HAP-1 (cell line): ENCODE measurements around the gene SEMA5B.

Experiments
- DNase-seq, 2 experiments: peaks; one replicate each; pipeline ENCODE4 v3.0.0-alpha.2; 2016 to 2020; ENCODE audit warnings: low spot score in 2 of 2
- H3K27me3 ChIP-seq: fragments of 250-450 bp; sonication (Bioruptor Pico); 2 replicates; pipeline ENCODE4 v1.5.1; 2020; ENCODE audit warnings: low read depth, mild to moderate bottlenecking, moderate library complexity
- H3K36me3 ChIP-seq: fragments of 250-450 bp; sonication (Bioruptor Pico); replicated peaks from 2 replicates; pipeline ENCODE4 v1.5.1; 2020; ENCODE audit warnings: mild to moderate bottlenecking
- H3K4me1 ChIP-seq: fragments of 250-450 bp; sonication (Bioruptor Pico); 2 replicates; pipeline ENCODE4 v1.5.1; 2020; ENCODE audit warnings: mild to moderate bottlenecking
- H3K4me3 ChIP-seq: fragments of 250-450 bp; sonication (Bioruptor Pico); 2 replicates; pipeline ENCODE4 v1.5.1; 2020; ENCODE audit warnings: mild to moderate bottlenecking, moderate library complexity
- H3K9me3 ChIP-seq: fragments of 250-450 bp; sonication (Bioruptor Pico); 2 replicates; pipeline ENCODE4 v1.5.1; 2020; ENCODE audit warnings: mild to moderate bottlenecking, moderate library complexity
- in situ Hi-C: fragments of 300-500 bp; cut with MboI; formaldehyde crosslinking; loops from 3 replicates; pipeline ENCODE4 v1.14.3; 2020; ENCODE audit warnings: low sequenced_read_pairs, inconsistent platforms, mixed read lengths

SEMA5B gene

DNA sequence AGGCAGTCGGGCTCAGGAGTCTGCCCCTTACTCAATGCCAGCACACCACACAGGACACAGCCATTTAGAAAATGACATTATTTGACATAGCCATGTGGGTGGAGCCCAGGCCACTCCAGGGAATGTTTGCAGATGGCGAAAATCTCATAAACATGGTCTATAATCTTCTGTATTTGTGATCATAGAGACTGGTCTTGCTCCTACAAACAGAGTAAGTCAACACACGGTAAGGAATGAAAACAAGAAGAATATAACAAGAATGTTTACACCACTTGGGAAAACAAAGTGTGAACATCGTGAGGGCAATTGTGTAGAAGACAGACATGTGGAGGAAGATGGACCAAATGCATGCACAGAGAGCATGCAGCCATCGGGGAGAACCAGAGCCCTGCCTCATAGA is 68.2 kb downstream of the SEMA5B start:
- peaks cover 4% of the 10 kb centered on the region; the same call in 1 of the 2 replicates for H3K4me1 ChIP-seq
- in situ Hi-C loops, result no loop called here
- no peak overlapping the region for H3K4me3 ChIP-seq
- no peaks in the 10 kb centered on the region for H3K36me3 ChIP-seq
- no peak for DNase-seq
- H3K9me3 ChIP-seq, result no peaks in the 10 kb centered on the region
- no peaks in the 10 kb centered on the region for H3K27me3 ChIP-seq

DNA sequence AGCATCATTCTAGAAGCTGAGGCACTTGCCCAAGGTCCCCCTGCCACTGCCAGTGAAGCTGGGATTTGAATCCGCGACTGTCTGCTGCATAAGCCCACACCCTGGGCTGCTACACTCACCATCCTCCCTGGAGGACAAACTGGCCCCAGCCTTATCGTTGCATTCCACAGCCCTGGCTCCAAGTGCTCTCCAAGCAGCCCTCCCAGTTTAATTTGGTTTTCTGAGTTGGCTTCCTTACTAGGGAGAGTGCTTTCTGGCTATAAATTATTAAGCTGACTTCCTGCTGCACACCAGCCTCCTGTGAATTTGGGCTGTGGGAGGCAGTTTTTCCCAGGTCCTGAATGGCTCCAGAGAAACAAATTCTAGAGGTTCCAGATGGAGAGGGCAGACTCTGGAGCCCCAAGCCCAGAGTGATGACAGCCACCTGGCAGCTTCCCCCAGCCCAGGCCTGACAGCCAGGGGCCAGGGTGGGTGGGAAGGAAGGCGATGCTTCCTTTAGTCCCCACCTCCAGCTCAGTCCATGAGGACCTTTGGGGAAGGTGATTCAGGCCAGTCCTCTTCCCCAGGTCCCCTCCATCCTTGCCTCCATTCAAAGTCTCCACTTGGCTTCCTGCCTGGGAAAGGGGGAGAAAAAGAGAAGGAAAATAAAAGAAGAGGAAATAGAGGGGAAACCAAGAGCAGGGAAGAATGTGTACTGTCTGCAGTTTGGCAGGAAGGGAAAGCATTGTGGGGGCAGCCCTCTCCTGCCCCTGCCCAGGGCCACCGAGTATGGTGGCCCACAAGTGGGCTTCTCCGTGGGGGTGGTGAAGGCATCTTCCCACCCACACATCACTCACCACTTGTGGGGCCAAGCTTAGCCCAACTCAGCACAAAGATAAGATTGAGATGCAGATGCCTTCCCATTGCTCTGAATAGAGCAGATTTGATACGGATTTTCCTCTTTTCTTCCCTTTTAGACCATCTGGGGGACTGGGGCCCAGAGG is 69.6 kb downstream of the SEMA5B start:
- no peaks in the 10 kb centered on the region for H3K27me3 ChIP-seq
- H3K9me3 ChIP-seq, result no peaks in the 10 kb centered on the region
- H3K4me1 ChIP-seq, result peaks cover 4% of the 10 kb centered on the region; the same call in 1 of the 2 replicates
- DNase-seq, result no peak
- in situ Hi-C loops, result no loop called here
- H3K36me3 ChIP-seq, result no peaks in the 10 kb centered on the region
- H3K4me3 ChIP-seq, result no peak overlapping the region

DNA sequence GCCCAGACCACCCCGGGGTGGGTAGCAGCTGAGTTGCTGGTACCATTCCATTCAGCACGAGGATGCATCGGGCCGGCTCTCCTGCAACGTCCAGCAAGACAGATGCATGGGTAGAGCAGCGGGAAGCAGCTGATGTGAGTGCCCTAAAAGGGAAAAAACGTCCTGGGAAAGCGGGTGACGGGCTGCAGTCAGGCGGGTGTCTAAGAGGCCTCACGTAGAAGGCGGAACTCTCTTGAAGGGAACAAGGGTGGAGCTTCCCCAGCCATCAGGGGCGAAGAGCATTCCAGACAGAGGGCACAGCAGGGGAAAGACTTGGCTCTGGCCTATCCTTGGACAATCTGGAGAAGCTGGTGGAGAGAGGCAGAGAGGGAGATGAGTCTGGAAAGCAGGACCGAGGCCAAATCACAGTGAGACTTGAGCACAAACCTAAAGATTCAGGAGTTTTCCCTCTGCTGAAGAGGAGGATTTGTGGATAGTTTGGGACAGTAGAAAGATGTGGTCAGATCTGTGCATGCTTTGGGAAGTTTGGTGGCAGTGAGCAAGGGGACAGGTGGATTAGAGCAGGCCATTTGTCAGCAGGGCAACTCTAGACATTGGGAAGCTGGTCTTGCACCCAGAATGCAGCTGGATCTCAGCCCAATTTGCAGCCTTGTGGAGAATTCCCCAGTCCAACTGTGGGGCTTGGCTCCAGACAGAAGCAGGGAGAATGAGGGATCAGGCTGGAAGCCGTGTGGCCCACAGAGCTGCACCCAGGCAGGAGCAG is 70.7 kb downstream of the SEMA5B start:
- in situ Hi-C loops, result no loop called here
- H3K27me3 ChIP-seq, result no peaks in the 10 kb centered on the region
- H3K4me1 ChIP-seq, result peaks cover 4% of the 10 kb centered on the region; the same call in 1 of the 2 replicates
- H3K36me3 ChIP-seq, result no peaks in the 10 kb centered on the region
- no peak overlapping the region for H3K4me3 ChIP-seq
- DNase-seq, result no peak
- no peaks in the 10 kb centered on the region for H3K9me3 ChIP-seq

DNA sequence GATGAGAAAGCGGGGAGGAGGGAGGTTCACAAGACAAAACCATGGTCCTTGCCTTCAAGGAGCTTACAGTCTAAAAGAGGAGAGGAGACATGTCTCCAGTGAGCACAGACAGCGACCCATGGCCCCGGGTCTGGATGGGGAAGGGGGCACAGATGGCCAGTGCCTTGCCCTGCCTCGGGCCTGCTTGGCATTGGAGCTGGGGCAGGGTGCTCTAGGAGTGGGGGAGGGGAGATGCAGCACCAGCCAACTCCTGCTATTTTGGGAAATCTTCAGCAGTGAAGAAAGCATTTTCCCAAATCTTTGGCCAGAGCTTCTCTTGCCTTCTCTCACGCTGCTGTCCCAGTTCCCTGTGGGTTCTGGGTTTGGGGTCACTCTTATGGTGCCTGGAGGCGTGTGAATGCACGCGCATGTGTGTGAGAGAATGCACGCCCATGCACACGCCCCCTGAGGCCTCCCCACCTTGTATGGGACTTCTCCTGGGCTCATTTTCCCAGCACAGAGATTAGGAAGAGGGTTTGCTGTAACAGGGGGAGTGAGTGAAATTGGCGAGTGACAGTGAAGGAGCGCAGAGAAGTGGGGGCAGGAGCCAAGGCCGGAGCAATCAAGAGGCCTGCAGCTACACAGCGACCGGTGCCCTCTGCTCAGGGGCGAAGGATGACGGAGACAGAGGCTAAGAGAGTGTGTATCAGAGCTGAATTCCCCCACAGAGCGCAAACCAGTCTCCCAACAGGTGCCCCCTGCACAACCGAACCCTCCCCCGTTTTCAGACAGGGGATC is 71.5 kb downstream of the SEMA5B start:
- in situ Hi-C loops, result no loop called here
- H3K4me3 ChIP-seq, result no peak overlapping the region
- peaks cover 4% of the 10 kb centered on the region; the same call in 1 of the 2 replicates for H3K4me1 ChIP-seq
- H3K9me3 ChIP-seq, result no peaks in the 10 kb centered on the region
- no peaks in the 10 kb centered on the region for H3K27me3 ChIP-seq
- no peaks in the 10 kb centered on the region for H3K36me3 ChIP-seq
- DNase-seq, result no peak

DNA sequence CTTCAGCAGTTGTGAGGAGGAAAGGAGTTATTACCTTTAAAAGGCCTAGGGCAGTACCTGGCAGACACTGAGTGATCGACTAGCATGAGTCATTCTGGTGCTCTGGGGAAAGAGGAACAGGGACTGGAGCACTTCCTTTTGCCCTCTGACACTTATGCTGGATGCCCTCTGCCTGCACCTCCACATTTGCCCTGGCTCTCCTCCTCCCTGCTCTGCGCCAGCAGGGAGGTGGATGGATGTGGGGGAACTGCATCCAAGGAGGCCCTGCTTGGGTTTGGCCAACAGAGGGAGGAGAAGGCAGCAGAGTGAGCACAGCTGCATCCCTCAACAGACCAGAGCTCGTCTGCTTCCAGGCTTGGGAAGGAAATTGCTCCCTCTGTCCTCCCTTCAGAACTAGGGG is 75.0 kb downstream of the SEMA5B start:
- Histone ChIP-seq H3K4me3 (no peak overlapping the region), H3K4me1 (no peaks in the 10 kb centered on the region), H3K36me3 (no peaks in the 10 kb centered on the region), H3K9me3 (no peaks in the 10 kb centered on the region), H3K27me3 (no peaks in the 10 kb centered on the region)
- DNase-seq, result no peak
- in situ Hi-C loops, result no loop called here

DNA sequence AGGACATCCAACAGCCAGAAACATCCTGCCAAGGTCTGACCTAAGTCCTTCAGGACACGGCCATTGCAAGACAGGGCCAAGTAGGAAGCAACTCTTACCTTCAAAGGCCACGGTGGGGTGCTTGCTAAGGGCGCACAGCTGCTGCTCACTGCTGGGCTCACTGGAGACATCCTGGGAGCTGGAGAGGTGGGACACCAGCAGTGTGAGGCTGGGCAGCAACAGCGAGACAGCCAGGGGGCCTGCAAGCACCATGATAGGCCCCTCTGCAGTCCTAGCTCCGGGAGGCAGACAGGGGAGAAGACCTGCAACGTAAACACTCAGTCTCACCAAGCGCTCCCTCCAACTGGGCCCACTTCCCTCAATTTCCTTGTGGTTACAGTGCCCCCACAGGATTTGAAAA is 79.2 kb downstream of the SEMA5B start:
- DNase-seq, result no peak
- H3K4me1 ChIP-seq, result no peaks in the 10 kb centered on the region
- in situ Hi-C loops, result loop anchor here (25.0 kb wide), 1 partner anchor 314 kb away; no protein-coding TSS in a partner anchor

DNA sequence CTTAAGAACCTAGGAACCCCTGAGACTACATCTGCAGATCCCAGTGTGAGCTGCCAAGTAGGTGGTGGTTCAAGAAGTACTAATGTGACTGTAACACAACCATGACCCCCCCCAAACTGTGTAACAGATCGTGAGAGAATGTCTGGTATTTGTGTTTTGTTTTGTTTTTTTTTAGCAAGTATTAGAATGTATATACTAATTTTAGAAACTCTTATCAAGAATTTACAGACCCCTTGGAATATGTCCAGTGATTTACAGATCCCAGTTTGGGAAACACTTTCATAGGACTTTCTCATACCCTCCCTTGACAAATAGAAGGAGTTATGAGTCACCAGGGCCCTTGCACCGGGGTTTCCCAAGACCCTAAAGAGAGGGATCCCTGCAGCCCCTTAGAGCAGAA is 79.8 kb downstream of the SEMA5B start:
- Histone ChIP-seq H3K4me1 (no peaks in the 10 kb centered on the region), H3K27me3 (no peaks in the 10 kb centered on the region), H3K36me3 (no peaks in the 10 kb centered on the region), H3K9me3 (no peaks in the 10 kb centered on the region), H3K4me3 (no peak overlapping the region)
- in situ Hi-C loops, result loop anchor here (25.0 kb wide), 1 partner anchor 315 kb away; no protein-coding TSS in a partner anchor
- DNase-seq, result no peak

More for the DNA sequence above, 79.2 kb downstream of the SEMA5B start:
- H3K36me3 ChIP-seq, result no peaks in the 10 kb centered on the region
- no peak overlapping the region for H3K4me3 ChIP-seq
- no peaks in the 10 kb centered on the region for H3K27me3 ChIP-seq
- H3K9me3 ChIP-seq, result no peaks in the 10 kb centered on the region

DNA sequence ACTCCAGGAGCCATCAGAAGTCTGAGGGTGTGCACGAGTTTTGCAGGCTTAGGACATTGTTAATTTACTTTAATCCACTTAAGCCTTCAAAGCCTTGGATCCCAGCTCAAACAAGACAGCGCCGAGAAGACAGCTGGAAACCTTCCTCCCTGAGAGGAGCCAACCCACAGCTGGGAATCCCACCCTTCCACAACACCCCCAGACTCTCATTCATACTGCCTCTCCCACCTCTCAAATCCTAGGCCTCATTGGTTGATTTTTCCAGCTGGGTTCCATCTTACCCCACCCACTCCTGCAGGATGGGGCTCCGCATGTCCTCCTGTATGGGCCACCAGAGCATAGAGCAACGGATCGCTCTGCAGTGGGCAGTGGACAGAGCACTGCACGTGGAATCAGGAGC is 80.4 kb downstream of the SEMA5B start:
- no peak overlapping the region for H3K4me3 ChIP-seq
- no peaks in the 10 kb centered on the region for H3K9me3 ChIP-seq
- H3K36me3 ChIP-seq, result no peaks in the 10 kb centered on the region
- no peak for DNase-seq
- H3K4me1 ChIP-seq, result no peaks in the 10 kb centered on the region
- in situ Hi-C loops, result loop anchor here (25.0 kb wide), 1 partner anchor 315 kb away; no protein-coding TSS in a partner anchor
- H3K27me3 ChIP-seq, result no peaks in the 10 kb centered on the region

DNA sequence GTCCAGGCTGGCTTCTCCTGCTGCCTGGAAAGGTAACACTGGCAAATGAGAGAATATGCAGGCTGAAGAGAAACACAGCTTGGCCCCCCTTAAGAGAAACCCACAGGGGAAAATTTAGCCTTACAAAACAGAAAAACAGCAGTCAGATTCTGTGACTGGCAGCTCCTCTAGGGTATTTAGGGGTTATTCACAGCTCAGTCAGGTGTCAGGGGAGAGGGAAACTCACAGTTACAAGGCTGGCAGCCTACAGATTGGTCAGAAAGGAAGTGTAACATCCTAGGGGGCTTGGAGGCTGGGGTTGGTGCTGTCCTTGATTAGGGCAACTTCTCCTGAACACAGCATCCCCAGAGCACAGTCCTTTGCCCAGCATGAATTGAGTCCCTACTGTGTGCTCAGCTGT is 81.4 kb downstream of the SEMA5B start:
- Histone ChIP-seq H3K4me3 (no peak overlapping the region), H3K27me3 (no peaks in the 10 kb centered on the region), H3K4me1 (no peaks in the 10 kb centered on the region), H3K36me3 (no peaks in the 10 kb centered on the region), H3K9me3 (no peaks in the 10 kb centered on the region)
- in situ Hi-C loops, result loop anchor here (25.0 kb wide), 1 partner anchor 316 kb away; no protein-coding TSS in a partner anchor
- DNase-seq, result no peak

DNA sequence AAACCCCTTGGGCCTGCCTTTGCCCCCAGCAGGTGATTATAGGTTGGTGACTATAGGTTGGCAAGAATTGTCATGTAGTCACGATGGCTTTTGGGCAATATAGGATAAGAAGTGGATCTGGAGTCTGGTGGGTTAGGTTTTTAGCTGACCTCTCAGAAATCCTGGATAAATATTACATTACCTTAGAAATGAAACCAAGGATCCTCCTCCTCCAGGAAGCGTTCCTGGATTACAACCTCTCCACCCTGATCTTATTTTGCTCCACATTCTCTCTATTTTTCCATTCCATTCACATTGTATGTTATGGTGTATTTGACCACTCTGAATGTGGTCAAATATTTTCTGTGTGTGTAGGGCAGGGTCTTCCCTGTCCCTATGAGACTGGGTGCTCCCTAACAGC is 82.3 kb downstream of the SEMA5B start:
- H3K9me3 ChIP-seq, result no peaks in the 10 kb centered on the region
- no peak for DNase-seq
- in situ Hi-C loops, result loop anchor here (25.0 kb wide), 1 partner anchor 317 kb away; no protein-coding TSS in a partner anchor
- H3K4me1 ChIP-seq, result no peaks in the 10 kb centered on the region
- no peaks in the 10 kb centered on the region for H3K36me3 ChIP-seq
- H3K4me3 ChIP-seq, result no peak overlapping the region
- H3K27me3 ChIP-seq, result no peaks in the 10 kb centered on the region

DNA sequence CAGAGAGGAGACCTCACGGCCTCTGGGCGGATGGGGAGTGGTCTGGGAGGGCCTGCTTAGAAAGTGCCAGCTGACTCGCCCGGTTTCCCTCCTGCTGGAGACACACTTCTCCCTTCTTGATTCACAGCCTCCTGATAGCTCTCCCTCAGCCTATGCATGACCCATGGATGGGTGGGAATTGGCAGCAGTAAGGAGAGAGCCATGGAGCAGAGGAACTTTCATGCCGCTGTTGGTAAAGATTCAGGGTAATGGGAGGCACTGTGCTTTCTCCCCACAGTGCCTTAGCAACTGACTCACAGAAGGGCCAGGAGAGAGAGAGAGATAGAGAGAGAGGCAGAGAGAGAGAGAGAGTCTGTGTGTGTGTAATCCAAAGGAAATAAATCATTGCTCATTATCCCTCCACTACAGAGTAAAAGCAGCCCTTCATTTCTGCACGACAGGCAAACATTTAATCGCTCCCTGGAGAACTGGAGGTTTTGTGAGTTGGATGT is 82.8 kb downstream of the SEMA5B start:
- in situ Hi-C loops, result loop anchor here (25.0 kb wide), 1 partner anchor 318 kb away; no protein-coding TSS in a partner anchor
- H3K9me3 ChIP-seq, result no peaks in the 10 kb centered on the region
- no peak overlapping the region for H3K4me3 ChIP-seq
- no peaks in the 10 kb centered on the region for H3K4me1 ChIP-seq
- no peaks in the 10 kb centered on the region for H3K36me3 ChIP-seq
- no peak for DNase-seq
- H3K27me3 ChIP-seq, result no peaks in the 10 kb centered on the region

DNA sequence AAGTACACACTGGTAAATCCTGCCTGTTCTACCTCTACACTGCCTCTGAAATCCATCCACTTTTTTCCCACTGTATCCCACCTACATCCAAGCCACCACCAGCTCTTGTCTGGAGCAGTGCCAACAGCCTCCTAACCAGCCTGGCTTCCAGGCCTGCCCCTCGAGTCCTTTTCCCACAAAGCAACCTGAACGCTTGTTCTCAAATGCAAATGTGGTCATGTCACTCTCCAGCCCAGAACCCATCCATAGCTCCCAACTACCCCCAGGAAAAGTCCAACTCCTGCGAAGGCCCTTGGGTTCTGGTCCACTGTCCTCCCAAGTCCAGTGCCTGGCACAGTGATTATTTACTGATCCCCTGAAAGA is 83.8 kb downstream of the SEMA5B start:
- H3K4me1 ChIP-seq, result no peaks in the 10 kb centered on the region
- H3K4me3 ChIP-seq, result no peak overlapping the region
- in situ Hi-C loops, result loop anchor here (25.0 kb wide), 1 partner anchor 318 kb away; no protein-coding TSS in a partner anchor
- no peak for DNase-seq
- no peaks in the 10 kb centered on the region for H3K36me3 ChIP-seq
- no peaks in the 10 kb centered on the region for H3K9me3 ChIP-seq
- no peaks in the 10 kb centered on the region for H3K27me3 ChIP-seq
